Mesodermal cell (in vitro differentiated cells): ENCODE measurements around the gene NLGN1.

Source experiments
- H3K27ac ChIP-seq: 2 replicates; pipeline ENCODE4 v1.7.0; 2013; ENCODE audit warnings: mild to moderate bottlenecking, low read depth, low read length, moderate library complexity; ENCODE audit not compliant: severe bottlenecking
- H3K36me3 ChIP-seq: 2 replicates; pipeline ENCODE4 v1.7.1; 2013; ENCODE audit warnings: mild to moderate bottlenecking, low read length, moderate library complexity; ENCODE audit not compliant: control insufficient read depth, insufficient read depth
- H3K4me1 ChIP-seq: one replicate; pipeline ENCODE4 v1.7.1; 2013; ENCODE audit warnings: mild to moderate bottlenecking, low read length; ENCODE audit not compliant: insufficient read depth, control insufficient read depth, poor library complexity, severe bottlenecking
- H3K4me3 ChIP-seq: 2 replicates; pipeline ENCODE4 v1.7.0; 2013; ENCODE audit warnings: low read length, control low read depth, mild to moderate bottlenecking; ENCODE audit not compliant: insufficient read depth, poor library complexity, severe bottlenecking; ENCODE audit errors: extremely low read depth
- H3K9me3 ChIP-seq: 2 replicates; pipeline ENCODE4 v1.7.1; 2013; ENCODE audit warnings: mild to moderate bottlenecking, low read length, moderate library complexity; ENCODE audit not compliant: control insufficient read depth
- WGBS, 2 experiments: methylation state at CpG; one replicate each; pipeline ENCODE4 v1.1.5; 2013; ENCODE audit warnings: missing lambda C conversion rate in 2 of 2; ENCODE audit not compliant: insufficient coverage in 2 of 2; 5-methylcytosine and 5-hydroxymethylcytosine counted together

The NLGN1 gene

DNA sequence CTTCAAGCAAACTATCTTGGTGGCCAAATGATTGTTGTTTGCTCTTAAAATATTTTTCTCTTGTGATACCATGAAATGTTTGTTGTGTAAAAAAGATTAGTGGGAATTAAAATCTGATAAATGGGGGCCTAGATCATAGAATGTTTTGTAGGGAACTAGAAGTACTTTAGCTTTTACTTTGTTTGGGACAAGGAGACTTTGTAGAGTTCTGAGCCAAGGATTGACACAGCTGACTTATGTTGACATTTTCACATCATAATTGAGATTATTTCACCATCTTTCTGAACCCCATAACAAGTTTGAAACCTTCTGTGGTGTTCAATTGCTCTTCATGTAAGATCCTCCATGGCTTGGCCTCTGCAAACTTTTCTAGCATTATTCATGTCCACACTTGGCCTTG, 235.4 kb downstream of the NLGN1 start:
- no peaks in the 10 kb centered on the region for H3K36me3 ChIP-seq
- no peak overlapping the region for H3K4me3 ChIP-seq
- no peak overlapping the region for H3K27ac ChIP-seq
- no peaks in the 10 kb centered on the region for H3K9me3 ChIP-seq
- H3K4me1 ChIP-seq = no peaks in the 10 kb centered on the region

GRCh38 chr3:173635826-173636225, 238.3 kb downstream of the NLGN1 start:
- Histone ChIP-seq H3K36me3 (no peaks in the 10 kb centered on the region), H3K27ac (no peak overlapping the region), H3K9me3 (no peaks in the 10 kb centered on the region), H3K4me1 (no peaks in the 10 kb centered on the region), H3K4me3 (no peak overlapping the region)
- 82 to 83% methylated on average over 3 of the region's 6 CpGs for WGBS, 2 experiments

- no peak overlapping the region for H3K4me3 ChIP-seq
- no peaks in the 10 kb centered on the region for H3K9me3 ChIP-seq
- no peak overlapping the region for H3K27ac ChIP-seq
- no peaks in the 10 kb centered on the region for H3K36me3 ChIP-seq
- WGBS, 2 experiments = 89 to 90% methylated on average over 1 to 2 of the region's 2 CpGs
- no peaks in the 10 kb centered on the region for H3K4me1 ChIP-seq
Observed at GRCh38 chr3:173639098-173639497, 241.6 kb downstream of the NLGN1 start.

DNA sequence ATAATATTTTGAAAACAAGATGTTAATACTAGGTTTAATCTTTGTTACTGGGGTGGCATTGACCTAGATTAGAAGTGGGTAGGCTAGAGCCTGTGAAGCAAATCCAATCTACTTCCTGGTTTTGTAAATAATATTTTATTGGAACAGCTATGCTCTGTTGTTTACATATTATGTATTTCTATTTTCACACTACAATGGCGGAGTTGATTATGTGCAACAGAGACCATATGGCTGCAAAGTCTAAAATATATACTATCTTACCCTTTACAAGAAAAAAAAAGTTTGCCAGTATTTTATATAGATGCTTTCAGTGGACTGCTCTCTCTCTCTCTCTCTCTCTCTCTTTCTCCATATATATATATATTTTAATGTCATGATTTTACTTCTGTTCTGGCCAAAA, 244.2 kb downstream of the NLGN1 start:
- H3K36me3 ChIP-seq = no peaks in the 10 kb centered on the region
- WGBS, 2 experiments = no CpG with 5 or more reads among the region's 1 CpG
- no peak overlapping the region for H3K4me3 ChIP-seq
- no peaks in the 10 kb centered on the region for H3K9me3 ChIP-seq
- no peak overlapping the region for H3K27ac ChIP-seq
- no peaks in the 10 kb centered on the region for H3K4me1 ChIP-seq

- H3K4me3 ChIP-seq = no peak overlapping the region
- no peaks in the 10 kb centered on the region for H3K36me3 ChIP-seq
- WGBS, 2 experiments = 88 to 93% methylated on average over 13 of the region's 13 CpGs
- H3K9me3 ChIP-seq = no peaks in the 10 kb centered on the region
- no peak overlapping the region for H3K27ac ChIP-seq
- H3K4me1 ChIP-seq = no peaks in the 10 kb centered on the region
Observed at GRCh38 chr3:173644086-173645082, 246.8 kb downstream of the NLGN1 start.

GRCh38 chr3:173650596-173650995, 253.1 kb downstream of the NLGN1 start:
- H3K36me3 ChIP-seq = no peaks in the 10 kb centered on the region
- no peaks in the 10 kb centered on the region for H3K4me1 ChIP-seq
- no peaks in the 10 kb centered on the region for H3K9me3 ChIP-seq
- WGBS, 2 experiments = no CpG with 5 or more reads among the region's 1 CpG
- H3K27ac ChIP-seq = no peak overlapping the region
- H3K4me3 ChIP-seq = no peak overlapping the region

- Histone ChIP-seq H3K4me1 (no peaks in the 10 kb centered on the region), H3K4me3 (no peak overlapping the region), H3K9me3 (no peaks in the 10 kb centered on the region), H3K36me3 (no peaks in the 10 kb centered on the region), H3K27ac (no peak overlapping the region)
- 89 to 100% methylated on average over 1 of the region's 2 CpGs for WGBS, 2 experiments
Observed at GRCh38 chr3:173652093-173652492, 254.5 kb downstream of the NLGN1 start.

DNA sequence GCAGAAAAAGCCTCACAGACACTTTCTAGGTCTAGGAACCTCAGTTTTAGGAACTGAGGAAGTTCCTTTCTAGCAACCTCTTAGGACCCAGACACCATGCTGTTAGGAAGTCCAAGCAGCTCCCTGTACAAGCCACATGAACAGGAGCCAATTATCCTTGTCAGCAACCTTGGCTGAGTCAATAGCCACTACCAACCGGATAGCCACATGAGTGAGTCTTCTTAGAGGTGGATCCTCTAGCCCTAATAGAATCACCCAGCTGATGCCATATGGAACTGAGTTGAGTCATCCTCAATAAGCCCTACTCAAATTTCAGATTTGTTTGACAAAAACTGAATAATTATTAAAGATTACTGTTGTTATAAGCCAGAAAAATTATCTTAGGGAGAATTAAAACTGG, 256.2 kb downstream of the NLGN1 start:
- H3K9me3 ChIP-seq = no peaks in the 10 kb centered on the region
- no peaks in the 10 kb centered on the region for H3K36me3 ChIP-seq
- 100% methylated on average over 1 of the region's 1 CpG; no CpG with 5 or more reads in 1 of the 2 experiments for WGBS, 2 experiments
- H3K4me1 ChIP-seq = no peaks in the 10 kb centered on the region
- no peak overlapping the region for H3K4me3 ChIP-seq
- H3K27ac ChIP-seq = no peak overlapping the region

GRCh38 chr3:173659972-173660371, 262.4 kb downstream of the NLGN1 start:
- Histone ChIP-seq H3K4me3 (no peak overlapping the region), H3K9me3 (no peaks in the 10 kb centered on the region), H3K36me3 (no peaks in the 10 kb centered on the region), H3K4me1 (peaks cover 12% of the 10 kb centered on the region), H3K27ac (no peak overlapping the region)
- 100% methylated on average over 1 of the region's 2 CpGs; no CpG with 5 or more reads in 1 of the 2 experiments for WGBS, 2 experiments

GRCh38 chr3:173660645-173661299, 263.2 kb downstream of the NLGN1 start:
- H3K4me1 ChIP-seq = peaks cover 12% of the 10 kb centered on the region
- WGBS, 2 experiments = 88 to 93% methylated on average over 3 of the region's 3 CpGs
- no peaks in the 10 kb centered on the region for H3K9me3 ChIP-seq
- H3K4me3 ChIP-seq = no peak overlapping the region
- H3K36me3 ChIP-seq = no peaks in the 10 kb centered on the region
- no peak overlapping the region for H3K27ac ChIP-seq

DNA sequence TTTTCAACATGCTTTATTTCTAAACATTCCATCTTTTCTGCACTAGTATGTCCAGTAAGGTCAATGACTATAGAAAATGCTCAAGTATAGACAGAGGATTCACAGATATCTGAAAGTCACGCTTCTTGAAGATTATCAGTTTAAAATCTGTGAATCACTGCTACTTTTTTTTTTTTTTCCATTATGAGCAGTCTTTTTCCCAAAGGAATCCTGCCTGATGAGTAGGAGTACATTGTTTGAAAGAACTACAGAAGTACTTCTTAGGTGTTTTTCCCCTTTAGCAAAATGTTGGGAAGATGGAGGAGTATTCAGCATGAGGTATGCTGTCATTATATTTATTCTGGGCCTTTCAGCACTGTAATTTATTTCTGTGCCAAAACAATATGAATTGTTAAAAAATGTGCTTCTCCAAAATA, 266.2 kb downstream of the NLGN1 start:
- peaks cover 12% of the 10 kb centered on the region for H3K4me1 ChIP-seq
- H3K36me3 ChIP-seq = no peaks in the 10 kb centered on the region
- H3K9me3 ChIP-seq = no peaks in the 10 kb centered on the region
- WGBS, 2 experiments = 83% methylated on average over 1 of the region's 1 CpG; no CpG with 5 or more reads in 1 of the 2 experiments
- H3K27ac ChIP-seq = no peak overlapping the region
- H3K4me3 ChIP-seq = no peak overlapping the region
